NCI-H2107 treated with DMSO at 0.1 percent for 48 hours (cell line): ENCODE data around the gene KRT31.
"Not testable (repeated sequence)": the region's sequence is repeated elsewhere in the genome, so short reads cannot be mapped to it uniquely, and the experiment has no call there.

Experiments
- DNase-seq: peaks from one replicate; lab custom pipeline; 2025; ENCODE audit not compliant: unreplicated experiment; lab: John Stamatoyannopoulos, UW

Gene KRT31

GRCh38 chr17:41392278-41392677 lies 5.1 kb downstream of the KRT31 start:
- no peak for DNase-seq

GRCh38 chr17:41391535-41391934 lies 5.9 kb downstream of the KRT31 start:
- DNase-seq = no peak

DNA sequence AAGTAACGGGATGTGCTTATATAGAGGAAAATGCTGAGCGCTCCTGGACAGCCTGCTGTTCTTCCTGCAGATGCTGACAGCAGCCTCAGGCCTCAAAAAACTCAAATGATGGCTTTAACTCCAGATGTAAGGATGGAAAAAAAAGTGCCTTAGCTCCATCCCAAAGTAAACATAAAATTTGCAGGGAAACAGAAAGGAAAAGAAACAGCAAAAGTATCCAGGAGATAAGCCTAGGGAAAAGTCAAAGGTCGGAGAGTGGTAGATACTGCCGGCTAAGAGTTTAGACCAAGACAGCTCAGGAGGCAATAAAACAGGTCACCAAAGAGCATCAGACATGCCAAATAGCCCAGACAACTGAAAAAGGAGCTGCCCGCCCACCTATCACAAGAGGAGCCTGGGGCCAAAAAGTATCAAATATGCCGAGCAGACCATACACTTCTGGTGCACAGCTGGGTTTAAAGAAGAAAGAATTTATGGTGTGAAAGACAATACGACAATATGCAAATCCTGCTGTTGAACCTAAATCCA lies 6.9 kb downstream of the KRT31 start:
- no peak for DNase-seq

DNA sequence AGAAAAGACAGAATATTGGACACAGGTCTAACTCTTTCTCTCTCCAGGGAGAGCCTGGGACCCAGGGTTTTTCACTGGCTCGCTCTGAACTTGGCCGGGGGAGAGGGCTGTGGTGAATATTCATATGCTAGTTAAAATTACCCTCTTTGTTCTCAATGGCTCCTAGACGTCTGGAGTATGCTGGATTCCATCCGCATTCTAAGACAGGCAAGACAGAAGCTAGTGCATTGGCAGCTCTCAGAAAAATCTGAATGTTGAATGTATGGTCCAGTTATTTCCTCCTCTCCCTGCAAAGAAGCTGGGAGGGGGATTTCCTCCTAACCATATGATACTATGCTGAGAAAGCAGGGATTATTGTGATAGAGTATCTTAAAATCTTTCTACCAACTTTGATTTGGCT lies 9.7 kb downstream of the KRT31 start:
- no peak for DNase-seq

DNA sequence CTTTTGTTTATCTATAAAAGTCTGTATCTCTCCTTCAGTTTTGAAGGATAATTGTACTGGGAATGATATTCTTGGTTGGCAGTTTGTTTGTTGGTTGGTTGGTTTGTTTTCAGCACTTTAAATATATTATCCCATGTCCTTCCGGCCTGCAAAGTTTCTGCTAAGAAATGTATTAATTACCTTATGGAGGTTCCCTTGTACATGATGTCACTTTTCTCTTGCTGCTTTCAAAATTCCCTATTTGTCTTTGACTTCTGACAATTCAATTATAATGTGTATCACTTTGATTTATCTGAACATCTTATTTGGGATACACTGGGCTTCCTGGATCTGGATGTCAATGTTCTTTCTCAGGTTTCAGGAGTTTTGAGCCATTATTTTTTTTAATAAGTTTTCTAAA lies 11.2 kb downstream of the KRT31 start:
- DNase-seq = no peak

DNA sequence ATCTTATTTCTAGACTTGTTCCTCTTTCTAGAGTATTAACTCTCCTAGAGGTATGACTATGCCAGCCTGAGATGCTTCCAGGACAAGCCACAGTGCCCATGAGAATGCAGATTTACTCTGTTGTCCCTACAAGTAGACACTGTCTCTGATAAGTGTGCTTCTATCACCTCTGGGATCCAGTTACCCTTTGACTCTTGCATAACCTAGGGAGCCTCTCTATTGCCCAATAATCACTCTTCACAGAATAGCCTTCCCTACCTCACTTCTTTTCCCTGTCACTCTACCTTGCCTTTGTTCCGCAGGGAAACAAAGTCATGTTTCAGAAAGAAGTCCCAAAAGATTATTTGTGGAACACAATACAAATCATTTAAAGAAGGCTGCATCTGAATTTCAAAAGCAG lies 13.7 kb downstream of the KRT31 start:
- DNase-seq = no peak

GRCh38 chr17:41382394-41382793 lies 15.0 kb downstream of the KRT31 start:
- DNase-seq = no peak

DNA sequence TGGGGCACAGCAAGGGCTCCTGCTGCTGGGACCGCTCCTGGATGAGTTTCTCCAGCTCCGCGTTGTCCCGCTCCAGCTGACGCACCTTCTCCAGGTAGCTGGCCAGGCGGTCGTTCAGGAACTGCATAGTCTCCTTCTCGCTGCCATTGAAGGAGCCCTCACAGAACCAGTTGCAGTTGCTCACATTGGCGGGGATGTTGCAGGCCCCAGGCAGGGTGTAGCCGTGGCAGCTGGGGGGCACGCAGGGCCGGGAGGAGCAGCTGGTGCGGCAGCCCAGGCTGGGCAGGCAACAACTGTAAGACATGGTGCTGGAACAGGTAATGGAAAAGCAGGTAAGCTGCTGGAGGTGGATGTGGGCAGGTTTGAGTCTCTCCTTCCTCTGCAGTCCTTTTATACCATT lies 15.5 kb downstream of the KRT31 start, which contains the start of gene KRT34:
TSS of gene KRT34 (minus strand) at position 364 of the 400 bp plus-strand sequence. CDS start at position 304, 60 bp downstream.
- not testable (repeated sequence) for DNase-seq

DNA sequence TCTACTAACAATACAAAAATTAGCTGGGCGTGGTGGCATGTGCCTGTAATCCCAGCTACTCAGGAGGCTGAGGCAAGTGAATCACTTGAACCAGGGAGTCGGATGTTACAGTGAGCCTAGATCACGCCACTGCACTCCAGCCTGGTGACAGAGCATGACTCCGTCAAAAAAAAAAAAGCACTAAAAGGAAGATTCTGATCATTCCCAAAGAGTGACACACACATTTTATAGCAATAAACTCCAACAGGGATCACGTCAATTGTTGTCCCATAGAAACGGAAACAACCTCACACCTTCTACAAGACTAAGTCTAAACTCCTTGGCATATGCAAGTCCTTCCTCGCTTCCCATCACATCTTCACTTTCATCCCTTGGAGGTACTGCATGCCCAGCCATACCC lies 17.3 kb downstream of the KRT31 start:
- DNase-seq = not testable (repeated sequence)

- DNase-seq = no peak
Measured at GRCh38 chr17:41377546-41377945, 19.9 kb downstream of the KRT31 start.

DNA sequence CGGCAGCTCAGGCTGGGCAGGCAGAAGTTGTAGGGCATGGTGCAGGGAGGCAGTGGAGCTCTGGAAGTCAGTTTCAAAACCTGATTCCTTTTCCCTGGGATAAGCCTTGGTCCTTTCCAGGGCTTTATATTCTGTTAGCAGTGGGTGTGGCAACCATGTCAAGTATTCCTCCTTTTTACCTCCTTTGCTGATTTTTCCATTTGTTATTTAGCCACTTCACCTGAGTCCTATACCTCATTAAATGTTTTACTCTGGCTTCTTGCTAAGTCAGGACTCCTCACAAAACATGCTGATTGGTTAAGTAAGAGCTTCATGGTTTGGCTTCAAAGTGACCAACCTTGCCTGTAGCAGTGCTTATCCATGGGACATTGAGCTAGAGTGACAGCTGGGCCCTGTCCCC lies 27.7 kb downstream of the KRT31 start, which contains the start of gene KRT33B:
TSS of gene KRT33B (minus strand) at position 101 of the 400 bp plus-strand sequence. CDS start at position 38, 63 bp downstream.
- DNase-seq = no peak

- no peak for DNase-seq
Measured at GRCh38 chr17:41369023-41369422, 28.4 kb downstream of the KRT31 start.

DNA sequence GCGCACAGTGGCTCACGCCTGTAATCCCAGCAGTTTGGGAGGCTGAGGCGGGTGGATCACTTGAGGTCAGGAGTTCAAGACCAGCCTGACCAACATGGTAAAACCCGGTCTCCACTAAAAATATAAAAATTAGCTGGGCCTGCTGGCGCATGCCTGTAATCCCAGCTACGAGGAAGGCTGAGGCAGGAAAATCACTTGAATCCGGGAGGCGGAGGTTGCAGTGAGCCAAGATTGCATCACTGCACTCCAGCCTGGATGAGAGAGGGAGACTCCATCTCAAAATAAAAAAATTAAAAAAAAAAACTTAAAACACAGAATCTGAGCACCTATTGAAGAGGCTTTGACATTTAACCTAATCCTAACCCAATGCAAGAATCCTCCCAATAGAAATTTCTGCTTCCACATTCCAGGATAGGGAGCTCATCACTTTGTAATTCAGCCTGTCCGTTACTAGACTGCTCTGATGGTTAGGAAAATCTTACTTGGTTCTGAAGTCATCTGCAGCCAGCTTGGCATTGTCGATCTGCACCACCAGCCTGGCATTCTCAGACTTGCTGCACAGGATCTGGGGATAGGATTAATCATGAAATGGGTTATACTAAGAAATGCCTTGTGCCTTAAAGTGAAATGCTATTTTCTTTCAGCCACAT lies 29.9 kb downstream of the KRT31 start:
- DNase-seq = no peak

DNA sequence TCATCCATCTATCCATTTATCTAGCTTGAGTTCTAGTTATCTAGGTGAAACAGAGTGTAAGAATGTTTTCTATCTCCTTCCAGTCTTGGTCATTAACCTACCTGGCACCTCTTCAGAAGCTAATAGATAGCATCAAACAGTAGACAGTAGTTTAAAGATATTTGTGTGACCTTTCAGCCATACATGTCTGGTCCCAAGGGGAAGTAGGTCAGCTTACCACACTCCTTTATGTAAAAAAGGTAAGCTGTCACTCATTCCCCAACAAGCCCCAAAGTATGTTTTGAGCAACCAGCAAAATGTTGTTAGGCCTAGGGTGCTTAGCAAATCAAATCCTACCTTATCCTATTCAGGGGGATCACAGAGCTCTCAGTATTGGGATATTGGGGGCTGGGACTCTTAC lies 31.3 kb downstream of the KRT31 start:
- DNase-seq = no peak

DNA sequence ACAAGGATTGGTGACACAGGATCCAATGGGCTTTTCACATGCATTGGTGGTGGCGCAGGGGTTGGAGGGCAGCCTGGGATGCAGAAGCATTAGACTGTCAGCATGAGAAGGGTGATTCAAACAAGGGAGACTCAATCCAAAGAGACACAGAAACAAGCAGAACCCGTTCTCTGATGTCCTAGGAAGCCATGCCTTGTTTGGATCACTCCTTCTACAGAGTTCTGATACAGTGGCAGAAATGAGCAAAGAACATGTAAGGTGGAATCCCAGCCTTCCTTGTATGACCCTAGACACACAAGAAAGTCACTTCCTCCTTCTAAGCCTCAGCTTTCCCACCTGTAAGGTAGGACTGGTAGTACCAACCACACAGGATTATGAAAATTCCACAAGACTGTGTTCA lies 33.5 kb downstream of the KRT31 start:
- DNase-seq = no peak

DNA sequence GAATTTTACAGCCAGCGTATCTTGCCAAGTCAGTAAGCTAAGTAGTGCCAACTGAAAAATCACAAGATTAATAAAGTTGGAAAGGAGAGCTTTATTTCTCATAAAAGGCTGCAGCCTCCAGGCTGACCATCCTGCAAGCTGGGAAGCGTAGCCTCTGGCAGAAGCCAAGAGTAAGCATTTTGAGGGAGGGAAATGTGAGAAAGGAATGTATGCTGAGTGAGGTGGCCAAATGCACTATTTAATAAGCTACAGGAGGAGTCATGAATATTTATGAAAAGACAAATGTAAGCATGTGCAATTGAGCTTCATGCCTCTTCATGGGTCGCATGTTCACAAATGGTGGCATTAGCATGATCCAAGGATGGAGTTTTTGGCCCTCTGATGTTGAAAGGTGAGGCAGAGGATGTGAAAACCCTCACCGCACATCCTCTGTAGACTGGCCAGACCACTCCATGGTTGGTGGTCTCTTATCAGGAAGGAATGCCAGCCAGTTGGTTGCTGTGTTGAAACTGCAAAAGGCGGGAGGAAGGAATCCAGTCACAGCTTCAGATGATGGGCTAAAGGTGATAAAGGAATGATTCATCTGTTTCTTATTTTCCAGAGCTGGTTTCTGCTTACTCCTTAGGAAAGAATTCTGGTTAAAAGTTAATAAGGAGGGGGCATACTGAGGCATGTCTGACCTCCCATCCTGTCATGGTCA lies 37.0 kb downstream of the KRT31 start:
- no peak for DNase-seq

GRCh38 chr17:41354536-41354935 lies 42.9 kb downstream of the KRT31 start:
- DNase-seq = no peak

DNA sequence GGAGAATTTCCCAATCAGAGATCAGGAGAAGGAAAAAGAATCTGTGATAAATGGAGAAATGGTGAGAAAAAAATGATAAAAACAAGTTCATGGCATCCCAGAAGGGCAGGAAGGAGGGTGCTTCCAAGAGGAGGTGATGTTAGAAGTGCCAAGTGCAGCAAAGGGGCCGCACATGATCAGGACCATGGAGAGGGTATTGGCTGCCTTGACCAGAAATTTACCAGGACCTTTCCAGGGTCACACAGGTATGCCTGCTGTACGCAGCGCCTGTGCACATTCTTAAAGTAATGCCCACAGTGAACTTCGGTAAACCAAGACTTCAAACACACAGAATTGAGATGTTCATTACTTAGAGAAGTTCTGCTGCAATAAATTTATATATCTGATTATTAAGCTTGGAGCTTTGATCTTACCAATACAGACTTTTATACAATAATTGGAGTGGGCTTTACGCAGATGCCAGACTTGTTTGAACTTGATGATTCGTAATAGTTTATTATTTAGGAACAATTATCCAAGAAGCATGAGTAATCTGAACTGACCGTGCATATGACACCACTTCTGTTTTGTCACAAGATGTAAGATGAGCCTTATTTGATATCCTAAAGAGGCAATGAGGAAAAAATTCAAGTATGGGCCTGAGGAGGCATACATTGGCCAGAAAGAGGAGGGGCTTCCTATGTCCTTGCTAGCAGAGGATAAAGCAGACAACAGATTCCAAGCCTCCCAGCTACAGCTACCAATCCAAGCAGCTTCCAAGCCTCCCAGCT lies 44.6 kb downstream of the KRT31 start:
- peak; percentile 2 for DNase-seq

GRCh38 chr17:41351177-41351576 lies 46.2 kb downstream of the KRT31 start:
- DNase-seq = no peak

DNA sequence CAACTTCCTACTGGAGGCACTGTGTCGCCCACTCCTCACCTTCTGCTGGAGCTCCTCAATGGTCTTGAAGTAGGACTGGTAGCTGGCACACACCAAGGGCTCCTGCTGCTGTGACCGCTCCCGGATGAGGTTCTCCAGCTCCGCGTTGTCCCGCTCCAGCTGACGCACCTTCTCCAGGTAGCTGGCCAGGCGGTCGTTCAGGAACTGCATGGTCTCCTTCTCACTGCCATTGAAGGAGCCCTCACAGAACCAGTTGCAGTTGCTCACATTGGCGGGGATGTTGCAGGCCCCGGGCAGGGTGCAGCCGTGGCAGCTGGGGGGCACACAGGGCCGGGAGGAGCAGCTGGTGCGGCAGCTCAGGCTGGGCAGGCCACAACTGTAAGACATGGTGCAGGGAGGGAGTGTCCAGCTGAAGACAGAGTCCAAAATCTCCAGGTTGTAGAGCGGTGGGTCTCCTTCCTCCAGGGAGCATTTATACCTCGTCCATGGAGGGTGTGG lies 47.0 kb downstream of the KRT31 start, which contains the start of gene KRT33A:
TSS of gene KRT33A (minus strand) at position 448 of the 498 bp plus-strand sequence. CDS start at position 387, 61 bp downstream.
- DNase-seq = not testable (repeated sequence)
